CD1c-positive myeloid dendritic cell (primary cell): ENCODE results near the gene ZXDC.

ENCODE experiments used
- DNase-seq: peaks from one replicate; pipeline ENCODE4 v3.0.0-alpha.2; 2016; ENCODE audit errors: extremely low spot score

Gene ZXDC

DNA sequence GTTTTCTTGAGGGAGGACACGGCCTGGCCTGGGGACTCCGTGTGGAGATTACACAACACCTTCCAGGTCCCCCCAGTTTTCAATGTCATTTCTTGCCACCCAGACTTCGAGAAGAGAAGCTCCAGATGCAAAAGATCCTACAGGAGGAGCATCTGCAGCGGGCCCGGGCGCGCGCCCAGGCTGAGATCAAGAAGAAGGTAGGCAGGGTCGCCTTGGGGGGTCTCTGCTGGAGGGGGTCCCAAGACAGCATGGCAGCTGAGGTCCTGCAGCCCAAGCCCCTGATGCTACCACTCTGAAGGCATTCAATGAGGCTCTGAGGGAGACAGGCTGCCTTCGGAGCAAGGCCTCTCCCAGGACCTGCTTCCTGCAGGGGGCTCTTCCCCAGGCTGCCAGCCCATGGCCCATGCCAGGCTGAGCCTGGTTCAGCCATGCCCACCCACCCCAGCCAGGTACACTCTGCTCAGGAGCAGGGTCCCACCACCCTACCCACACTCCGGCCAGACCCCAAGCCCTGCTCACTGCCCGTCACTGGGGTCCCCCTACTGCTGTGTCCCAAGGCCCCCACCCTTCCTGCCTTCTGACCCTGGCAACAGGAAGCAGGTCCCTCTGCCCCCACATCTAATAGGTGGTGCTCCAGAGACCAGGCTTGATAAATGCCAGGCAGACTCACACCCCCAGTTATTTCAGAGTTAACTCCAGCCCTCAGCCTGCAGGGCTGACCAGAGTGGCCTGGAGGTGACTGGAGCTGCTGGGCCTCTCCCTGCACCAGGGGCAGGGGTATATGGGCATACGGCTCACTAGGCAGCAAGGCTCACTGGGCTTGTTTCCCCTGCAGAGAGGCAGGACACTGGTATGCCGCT is 40.0 kb downstream of the ZXDC start:
- no peak for DNase-seq

DNA sequence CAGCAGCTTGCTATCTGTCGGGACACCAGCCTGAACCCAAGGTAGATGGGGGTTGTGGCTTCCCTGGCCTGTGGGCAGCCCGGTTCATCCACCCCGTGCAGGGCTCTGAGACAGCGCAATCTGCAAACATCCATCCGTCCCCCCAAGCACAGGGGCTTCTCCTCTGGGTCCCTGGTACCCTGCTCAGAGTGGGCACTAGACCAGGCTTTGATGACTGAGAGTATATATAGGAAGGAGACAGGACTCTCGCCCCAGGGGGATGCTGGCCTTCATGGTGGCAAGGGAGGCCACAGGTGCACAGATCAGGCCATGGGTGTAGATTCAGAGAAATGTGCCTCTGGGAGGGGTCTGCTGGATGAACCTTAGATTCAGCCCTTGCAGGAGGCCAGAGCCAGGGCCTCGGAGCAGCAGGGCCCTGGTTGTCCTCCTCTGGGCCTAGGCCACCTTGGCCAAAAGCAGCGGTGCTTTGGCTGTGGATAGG is 40.7 kb downstream of the ZXDC start:
- DNase-seq: no peak

DNA sequence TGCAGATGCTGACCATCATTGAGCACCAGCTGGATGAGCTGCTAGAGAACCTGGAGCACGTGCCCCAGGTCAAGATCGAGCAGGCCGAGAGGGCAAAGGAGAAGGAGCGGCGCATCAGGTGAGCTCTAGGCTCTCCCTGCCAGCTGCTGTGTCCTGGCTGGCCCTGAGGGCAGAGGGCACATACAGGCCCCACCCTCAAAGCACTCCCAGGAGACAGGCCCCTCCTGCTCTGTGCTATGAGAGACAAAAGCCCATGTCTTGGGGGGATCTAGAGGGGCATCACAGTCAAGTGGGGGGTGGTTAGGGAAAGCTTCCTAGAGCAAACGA is 41.5 kb downstream of the ZXDC start:
- DNase-seq: no peak

DNA sequence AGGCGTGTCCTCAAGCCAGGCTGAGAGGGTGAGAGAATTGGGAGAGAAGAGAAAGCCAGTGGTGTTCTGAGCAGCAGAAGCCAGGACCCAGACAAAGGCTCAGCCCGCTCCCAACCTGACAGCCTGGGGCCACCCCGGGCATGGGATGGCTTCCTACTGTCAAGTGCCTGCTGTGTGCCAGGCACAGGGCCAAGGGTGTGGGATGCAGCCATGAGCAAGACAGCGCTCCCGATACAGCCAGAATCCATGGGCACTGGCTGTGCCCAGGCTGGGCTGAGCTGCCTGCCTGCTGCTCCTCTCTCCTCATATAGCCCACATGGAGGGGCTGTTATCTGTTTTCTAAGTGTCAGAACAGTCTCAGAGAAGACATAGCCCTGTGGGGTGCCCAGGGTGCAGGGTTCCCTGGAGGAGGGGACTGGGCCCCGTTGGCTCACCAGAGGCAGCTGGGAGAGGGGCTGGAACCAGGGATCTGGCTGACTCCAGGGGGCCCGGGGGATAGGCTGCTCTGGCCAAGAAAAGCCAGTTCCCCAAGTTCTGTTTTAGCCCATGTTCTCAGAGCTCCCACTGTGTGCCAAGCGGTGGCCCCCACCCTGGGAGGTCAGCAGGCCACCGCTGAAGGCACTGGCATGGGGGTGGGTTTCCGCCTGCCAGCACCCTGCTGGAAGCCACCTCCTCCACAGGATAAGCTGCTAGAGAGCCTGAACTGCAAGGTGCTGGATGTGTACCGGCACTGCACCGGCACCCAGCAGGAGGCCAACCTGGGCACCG is 42.0 kb downstream of the ZXDC start:
- no peak for DNase-seq

DNA sequence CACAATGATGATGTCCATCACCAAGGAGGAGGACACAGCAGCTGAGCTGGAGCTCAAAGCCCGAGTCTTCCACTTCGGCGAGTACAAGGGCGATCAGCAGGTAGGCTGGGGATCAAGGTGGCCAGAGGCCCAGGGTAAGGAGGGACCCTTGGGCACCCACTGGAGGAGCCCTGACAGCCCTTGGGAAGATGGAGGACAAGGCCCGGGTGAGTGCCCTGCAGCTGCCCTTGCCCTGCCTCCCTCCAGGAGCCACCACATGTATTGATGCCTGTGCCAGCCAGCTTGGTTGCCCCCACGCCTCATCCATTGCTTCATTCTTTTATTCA is 42.6 kb downstream of the ZXDC start:
- no peak for DNase-seq

DNA sequence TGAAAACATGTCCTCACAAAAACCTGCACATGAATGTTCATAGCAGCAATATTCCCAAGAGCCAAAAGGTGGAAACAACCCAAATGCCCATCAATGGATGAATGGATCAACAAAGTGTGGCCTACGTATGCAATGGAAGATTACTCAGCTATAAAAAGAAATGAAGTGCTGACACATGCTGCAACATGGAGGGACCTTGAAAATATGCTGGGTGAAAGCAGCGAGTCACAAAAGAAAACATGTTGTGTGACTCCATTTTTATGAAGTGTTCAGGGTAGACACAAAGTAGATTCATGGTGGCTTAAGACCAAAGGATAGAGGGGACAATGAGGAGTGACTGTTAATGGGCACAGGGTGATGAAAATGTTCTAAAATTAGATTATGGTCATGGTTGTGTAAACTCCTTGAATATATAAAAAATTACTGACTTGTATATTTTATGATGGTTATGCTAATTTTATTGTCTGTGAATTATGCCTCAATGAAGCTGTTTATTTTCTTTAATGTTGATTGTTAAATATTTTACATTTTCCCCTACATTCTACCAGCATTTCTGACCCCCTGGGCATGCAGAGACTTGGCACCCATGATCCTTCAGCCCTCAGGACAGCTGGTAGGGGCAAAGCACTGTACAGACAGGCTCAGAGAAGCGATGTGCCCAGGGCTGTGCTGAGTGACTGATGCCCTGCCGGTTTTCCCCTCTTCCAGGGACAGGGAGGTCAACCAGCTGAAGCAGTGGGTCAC is 43.2 kb downstream of the ZXDC start:
- no peak for DNase-seq

DNA sequence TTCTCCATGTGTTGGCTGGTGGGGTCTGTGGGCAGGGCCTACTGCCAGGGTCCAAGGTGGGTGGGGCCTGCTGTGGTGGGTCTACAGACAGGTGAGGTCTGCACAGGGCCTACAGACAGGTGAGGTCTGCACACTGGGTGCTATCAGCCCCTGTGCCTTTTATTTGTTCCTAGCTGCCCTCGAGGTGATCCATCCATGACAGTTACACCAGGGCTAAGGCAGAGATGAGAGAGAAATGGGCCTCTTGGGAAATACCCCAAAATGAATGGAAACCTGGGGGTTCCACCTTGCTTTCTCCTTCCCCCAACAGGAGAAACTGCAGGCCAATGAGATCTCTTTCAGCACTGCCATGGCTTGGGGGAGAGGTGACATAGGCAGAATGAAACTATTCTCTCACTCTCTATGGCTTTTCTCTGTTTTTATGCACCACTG is 44.6 kb downstream of the ZXDC start:
- no peak for DNase-seq

DNA sequence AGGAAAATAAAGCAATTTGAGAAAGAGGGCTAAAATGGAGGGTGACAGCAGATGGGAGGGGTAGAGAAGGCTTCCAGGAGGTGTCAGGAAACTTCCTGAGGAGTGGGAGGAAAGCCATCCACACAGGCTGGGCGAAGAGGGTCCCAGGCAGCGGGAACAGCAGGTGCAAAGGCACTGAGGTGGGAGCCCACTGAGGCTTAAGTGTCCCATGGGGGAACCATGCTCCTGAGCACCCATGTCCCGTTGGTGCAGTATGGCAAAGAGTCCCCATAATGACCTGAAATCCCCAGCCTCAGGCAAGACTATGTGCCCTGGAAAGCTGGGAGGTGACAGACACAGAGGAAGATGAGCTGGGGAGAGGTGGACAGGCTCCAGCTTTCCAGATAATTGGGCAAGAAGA is 50.9 kb downstream of the ZXDC start:
- DNase-seq: no peak

DNA sequence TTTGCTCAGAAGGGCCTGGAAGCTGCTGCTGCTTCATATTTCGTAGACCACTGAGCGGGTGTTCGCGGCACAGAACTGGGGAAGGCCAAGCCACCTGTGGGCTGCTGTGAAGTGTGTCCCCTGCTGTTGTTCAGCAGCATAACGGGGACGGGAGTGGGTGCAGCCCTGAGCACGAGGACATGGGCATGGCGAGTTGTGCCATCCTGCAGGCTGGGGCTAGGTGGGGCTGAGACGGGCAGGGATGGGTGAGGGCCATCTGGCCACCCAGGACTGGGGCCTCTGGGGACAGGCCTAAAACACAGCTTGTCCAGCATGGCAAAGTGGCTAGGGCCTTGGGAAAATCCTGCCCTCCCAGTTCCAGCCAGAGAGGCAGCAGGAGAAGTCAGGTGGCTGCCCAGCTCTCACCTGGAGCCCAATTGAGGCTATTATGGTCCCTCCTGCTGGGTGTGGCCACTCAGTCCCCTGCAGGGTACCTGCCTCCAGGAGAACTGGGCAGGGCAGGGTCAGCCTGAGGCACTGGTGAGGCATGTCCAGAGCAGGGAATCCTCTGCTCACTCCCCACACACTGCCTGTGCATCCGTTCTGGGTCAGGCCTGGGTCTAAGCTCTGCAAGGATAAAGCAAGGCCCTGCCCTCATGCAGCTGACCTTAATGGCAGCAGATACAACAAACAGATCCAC is 51.5 kb downstream of the ZXDC start:
- no peak for DNase-seq

DNA sequence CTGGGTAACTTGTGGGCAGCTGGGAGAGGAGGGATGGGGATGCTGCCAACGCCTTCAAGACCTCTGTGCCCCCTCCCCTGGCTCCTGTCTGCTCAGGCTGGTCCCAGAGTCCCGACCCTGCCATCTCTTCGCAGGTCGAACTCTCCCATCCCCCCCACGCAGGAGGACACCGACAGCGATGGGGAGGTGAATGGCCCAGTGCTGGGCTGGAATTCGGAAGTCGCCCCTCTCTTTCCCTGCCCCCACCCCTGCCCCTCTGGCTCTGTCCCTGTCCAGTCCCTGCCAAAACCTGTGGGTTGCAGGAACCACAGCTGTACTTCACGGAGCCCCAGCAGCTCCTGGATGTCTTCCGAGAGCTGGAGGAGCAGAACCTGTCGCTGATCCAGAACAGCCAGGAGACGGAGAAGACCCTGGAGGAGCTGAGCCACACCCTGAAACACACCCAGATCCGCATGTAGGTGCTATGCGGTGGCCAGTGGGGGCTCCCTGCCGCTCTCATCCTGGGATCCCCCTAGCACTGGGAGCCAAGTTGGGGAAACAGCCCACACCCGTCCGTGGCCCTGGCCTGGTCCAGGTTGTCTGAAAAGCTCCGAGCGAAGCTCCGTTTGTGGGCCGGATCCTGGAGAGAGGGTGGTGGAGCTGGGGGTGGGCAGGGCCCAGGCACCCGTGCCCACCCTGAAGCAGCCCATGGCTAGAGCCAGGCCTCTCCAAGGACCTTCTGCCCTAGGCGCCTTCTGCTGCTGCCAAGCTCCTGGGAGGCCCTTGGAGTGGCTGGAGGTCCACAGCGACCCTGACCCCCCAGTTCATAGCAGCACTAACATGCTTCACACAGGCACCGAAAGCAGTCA is 52.3 kb downstream of the ZXDC start:
- DNase-seq: no peak

DNA sequence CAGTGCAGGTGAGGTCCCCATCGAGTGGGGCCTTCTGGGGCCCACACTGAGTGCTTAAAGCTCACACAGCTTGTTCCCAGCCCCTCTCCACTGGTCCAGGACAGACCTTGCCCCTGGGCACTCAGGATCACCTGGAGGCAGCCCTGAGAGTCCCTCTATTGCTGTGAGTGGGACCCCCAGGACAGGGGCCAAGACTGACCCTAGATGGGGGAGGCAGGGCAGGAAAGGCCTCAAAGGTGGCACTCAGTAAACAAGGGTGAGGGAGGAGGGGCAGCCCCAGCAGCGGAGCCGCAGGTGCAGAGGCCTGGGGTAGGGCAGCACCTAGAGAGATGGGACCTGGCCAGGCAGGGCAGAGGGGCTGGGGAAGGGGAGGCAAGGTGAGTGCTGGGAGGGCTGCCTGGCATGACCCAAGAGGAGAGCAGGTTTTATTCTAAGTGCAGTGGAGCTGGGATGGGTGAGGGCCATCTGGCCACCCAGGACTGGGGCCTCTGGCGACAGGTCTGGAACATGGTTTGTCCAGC is 53.1 kb downstream of the ZXDC start:
- DNase-seq: no peak

DNA sequence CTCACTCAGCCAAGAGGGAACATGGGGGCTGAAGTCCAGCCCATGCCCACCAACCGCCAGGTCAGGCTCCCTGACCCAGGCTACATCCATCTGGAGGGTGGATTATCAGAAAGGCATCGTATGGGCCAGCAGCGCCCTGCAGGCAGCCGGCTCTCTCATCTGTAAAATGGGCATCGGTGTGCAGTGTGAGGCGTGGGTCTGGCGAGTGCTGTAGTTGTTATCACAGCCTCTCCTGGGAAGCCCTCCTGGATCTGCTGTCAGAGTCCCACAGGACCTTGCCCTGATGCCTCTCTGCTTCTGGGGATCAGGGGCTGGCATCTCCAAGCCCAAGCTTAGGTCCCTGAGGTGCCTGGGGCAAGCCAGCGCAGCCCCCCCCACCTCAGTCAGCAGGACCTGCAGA is 53.6 kb downstream of the ZXDC start:
- DNase-seq: no peak

DNA sequence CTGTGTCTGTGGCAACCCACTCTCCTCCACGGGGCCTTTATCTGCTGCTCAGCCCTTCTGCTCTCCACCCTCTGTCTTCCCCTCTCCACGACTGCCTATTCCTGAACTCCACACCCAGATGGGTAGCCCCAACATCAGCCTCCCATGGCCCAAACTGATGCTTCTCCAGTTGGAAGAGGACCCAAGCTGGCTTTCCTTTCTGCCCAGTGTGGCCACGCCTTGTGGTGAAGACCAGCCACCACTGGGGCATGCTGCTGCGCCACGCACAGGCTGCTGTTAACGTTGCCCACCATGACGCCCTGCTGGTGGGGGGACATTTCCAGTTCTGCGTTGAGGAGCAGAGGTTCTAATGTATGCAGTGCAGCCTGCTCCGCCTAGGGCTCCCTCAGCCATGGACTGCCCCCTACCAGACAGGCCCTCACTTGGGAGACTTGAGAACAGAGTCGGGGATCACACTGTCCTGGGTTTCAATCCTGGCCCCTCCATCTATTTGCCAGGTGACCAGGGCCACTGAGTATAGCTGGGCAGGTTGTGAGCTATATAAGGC is 54.0 kb downstream of the ZXDC start:
- DNase-seq: no peak

DNA sequence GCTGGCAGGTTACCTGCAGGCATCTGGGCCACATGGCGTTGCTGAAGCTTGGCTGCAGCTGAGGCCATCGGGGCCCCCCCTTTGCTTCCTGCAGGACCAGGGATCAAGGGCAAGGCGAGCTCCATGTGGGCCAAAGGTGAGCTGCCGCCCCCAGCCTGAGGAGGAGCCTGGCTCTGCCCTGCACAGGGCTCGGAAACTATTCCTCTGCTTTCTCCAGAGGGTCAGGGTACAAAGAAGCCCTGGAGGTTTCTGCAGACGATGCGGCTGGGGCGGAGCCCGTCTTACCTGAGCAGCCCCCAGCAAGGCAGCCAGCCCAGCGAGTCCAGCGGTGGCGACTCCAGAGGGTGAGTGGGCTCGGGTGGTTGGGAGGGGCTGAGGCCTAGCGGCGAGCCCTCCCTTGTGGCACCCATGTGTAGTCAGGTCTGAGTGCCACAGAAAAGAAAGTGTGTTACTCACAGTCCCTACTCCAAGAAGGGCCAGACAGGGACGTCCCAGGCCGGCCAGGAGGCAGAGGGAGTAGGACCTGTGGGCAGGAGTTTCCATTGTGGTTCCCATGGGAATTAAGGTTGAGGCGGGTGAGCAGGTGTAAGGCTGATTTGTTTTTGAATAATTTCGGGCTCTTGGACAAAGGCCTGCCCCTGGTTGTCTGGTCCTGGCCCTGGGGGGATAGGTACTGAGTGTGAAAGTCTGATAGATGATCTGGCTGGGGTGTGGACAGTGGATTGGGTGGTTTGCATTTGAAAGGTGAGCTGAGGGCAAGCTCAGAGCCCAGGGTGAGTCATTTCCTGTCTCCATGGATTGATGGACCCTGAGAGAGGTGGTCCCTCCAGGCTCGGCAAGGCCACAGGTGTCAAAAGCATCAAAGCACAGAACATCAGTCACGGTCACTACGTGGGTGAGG is 55.6 kb downstream of the ZXDC start:
- DNase-seq: no peak

DNA sequence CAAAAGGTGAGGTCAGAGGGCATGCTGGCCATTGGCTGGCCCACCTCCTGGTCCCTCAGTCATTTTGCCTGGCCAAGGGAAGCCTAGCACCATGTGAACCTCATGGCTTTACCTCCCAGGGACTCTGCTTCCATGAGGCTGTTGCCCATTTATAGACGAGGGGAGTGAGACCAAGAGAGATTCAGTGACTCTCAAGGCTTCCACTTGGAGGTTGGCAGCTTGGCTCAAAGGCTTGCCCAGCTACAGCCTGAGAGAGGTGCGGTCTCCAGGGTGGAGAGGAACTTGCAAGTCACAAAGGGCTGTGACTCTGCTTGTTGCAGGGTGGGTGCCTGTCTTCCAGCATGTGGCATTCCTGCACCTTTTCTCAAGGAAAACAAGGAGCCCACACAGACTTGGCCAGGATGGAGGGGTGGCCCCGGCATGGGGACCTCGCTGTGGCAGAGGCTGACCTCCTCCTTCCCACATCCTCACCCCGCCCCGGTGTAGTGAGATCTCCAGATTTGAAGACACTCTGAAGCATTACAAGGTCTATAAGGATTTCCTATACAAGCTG is 56.5 kb downstream of the ZXDC start:
- DNase-seq: no peak

DNA sequence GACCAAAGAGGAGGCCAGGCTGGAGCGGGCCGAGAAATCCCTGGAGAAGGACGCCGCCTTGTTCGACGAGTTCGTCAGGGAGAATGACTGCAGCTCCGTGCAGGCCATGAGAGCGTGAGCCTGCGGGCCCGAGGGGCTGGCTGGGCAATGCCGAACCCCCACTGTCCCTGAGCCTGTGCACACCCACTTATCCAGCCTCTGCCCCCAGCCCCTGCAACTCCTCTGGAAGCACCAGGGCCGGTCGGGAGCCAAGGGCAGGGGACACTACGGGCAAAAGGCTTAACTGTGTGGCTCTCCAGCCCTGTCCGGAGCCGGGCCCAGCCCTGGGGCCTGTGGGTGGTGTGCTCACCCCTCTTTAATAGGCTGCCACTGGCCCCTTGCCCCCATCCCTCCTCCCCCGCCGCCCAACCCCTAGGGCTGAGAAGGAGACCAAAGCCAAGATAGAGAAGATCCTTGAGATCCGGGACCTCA is 57.0 kb downstream of the ZXDC start:
- no peak for DNase-seq

DNA sequence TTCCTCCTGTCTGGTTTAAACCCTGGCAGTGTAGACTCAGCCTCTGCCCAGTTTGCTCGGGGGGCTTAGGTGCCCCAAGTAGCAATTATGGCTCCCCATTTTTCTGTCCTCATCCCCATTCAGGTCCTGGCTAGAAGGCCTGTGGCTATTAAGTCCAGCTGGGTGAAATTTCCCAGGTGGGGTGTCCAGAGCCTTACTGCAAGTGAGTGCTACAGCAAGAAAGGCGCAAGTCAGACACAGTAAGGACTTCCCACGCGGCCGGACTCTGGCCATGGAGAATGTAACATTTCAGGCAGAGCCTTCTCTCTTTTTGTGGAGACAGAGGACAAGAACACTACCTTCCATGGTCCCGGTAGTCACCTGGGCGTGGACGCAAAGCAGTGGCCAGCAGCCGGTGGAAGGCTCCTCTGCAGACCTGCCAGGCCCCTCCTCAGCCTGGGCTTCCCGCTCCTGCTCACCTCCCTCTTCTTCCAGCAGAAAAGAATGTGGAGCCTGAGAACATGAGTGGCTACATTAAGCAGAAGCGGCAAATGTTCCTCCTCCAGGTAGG is 57.6 kb downstream of the ZXDC start:
- no peak for DNase-seq

DNA sequence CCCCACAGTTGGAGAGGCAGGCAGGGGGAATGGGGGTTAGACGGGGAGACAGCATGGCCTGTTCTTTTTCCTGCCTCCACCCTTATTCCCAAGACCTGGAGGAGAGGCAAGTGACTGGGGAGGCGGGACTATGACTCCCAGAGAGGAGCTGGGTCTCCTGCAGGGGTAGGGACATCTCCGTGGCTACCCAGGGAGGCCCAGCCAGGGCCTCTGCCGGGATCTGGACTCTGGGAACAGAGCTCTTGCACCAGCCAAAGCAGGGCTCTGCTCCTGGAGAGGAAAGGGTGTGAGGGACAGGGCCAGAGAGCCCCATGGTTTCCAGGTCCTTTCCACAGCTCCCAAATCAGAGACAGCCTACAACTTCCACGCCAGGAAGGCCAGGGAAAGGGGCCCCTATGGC is 58.2 kb downstream of the ZXDC start:
- DNase-seq: no peak

DNA sequence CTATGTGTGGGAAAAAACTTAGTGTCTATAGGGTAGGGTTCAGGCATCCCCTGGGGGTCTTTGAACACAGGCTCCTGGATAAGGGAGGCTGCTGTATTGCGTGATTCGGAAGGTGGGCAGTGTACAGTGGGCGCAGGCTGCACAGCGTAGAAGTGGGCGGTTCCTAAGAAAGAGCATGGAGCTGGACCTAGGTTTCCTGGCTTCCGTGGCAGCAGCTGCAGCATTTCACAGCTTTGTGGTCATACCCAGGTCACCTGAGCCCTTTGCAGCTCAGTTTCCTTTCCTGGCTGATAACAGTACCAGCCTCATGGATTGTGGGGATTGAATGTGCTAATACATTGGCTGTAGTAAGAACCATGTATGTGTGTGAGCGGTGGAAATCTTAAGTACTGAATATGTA is 58.7 kb downstream of the ZXDC start:
- DNase-seq: no peak
